ENCODE measurements around the gene ABCA7.
A peak's percentile ranks its signal among the peaks of the same experiment; 100 is the strongest.

ABCA7 gene

DNA sequence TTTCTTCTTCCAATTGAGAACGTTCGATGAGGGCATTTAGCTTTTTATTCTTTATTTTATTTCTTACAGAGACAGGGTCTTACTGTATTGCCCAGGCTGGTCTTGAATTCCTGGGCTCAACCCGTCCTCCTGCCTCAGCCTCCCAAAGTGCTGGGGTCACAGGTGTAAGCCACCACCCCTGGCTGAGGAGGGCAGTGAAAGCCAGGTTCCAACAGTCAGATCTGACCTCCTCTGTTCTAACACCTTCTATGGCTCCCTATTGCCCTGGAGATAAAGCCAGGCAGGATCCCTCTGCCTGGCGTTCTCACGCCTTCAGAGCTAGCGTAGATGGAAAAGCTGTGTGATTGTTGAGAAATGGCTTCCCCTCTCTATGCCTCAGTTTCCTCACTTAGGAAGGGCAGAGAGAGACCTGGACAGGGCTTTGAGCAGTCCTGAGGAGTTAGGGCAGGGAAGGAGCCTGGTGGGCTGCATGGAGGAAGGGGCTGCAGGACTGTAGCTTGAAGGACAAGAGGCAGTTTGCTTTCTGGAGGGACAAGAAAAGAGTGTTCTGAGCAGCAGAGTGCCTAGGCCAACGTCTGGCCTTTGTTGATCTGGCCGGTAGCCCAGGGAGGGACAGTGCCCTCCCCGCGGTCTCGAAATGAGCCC lies 32.6 kb downstream of the ABCA7 start:
- no peak for DNase-seq (ENCODE audit: low spot score)

- no peak for DNase-seq (ENCODE audit: low spot score)
Observed at GRCh38 chr19:1073063-1073955, 33.4 kb downstream of the ABCA7 start.

- DNase-seq (ENCODE audit: low spot score) = no peak
Observed at GRCh38 chr19:1073956-1074517, 34.1 kb downstream of the ABCA7 start.

DNA sequence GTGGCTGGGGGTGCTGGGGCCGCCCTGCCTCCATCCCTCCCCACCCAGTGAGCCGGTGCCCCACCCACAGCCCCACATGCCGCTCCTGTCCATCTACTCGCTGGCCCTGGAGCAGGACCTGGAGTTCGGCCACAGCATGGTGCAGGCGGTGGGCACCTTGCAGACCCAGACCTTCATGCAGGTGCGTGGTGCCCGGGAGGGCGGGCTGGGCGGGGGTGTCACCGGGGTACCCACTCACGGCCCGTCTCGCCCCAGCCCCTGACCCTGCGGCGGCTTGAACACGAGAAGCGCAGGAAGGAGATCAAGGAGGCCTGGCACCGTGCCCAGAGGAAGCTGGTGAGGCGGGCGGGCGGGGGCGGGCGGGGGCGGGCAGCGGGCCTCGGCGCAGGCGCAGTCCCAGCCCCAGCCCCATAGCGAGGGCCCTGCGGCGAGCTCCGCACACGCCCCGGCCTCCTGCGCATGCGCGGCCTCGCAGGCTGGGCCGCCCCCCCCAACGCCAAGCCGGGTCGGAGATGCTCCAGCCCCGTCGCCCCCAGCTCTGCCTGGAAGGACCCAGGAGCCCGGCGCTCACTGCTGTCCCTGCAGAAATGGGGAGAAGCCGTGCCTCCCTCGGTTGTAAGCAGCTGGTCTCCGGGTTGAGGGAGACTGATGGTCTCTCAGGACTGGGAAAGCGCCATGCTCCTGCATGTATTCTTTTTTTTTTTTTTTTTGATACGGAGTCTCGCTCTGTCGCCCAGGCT lies 34.8 kb downstream of the ABCA7 start:
- DNase-seq (ENCODE audit: low spot score) = peak; percentile 36

DNA sequence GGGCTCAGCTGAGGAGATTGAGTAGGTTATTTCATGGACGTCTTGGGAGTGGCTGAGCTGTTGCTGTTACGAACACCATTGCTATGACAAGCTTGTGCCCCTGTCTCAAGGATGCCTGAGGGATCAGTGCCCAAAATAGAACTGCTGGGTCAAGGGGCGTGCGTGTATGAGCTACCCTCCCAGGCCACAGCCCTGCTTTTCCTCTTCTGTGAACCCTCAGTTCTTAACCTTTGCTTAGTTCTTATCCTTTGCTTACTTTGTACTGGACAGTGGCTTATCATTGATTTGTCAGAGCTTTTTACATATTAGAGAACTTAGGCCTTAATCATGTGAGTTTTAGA lies 36.1 kb downstream of the ABCA7 start:
- no peak for DNase-seq (ENCODE audit: low spot score)

GRCh38 chr19:1076951-1077350 lies 37.0 kb downstream of the ABCA7 start:
- DNase-seq (ENCODE audit: low spot score) = peak; percentile 67

DNA sequence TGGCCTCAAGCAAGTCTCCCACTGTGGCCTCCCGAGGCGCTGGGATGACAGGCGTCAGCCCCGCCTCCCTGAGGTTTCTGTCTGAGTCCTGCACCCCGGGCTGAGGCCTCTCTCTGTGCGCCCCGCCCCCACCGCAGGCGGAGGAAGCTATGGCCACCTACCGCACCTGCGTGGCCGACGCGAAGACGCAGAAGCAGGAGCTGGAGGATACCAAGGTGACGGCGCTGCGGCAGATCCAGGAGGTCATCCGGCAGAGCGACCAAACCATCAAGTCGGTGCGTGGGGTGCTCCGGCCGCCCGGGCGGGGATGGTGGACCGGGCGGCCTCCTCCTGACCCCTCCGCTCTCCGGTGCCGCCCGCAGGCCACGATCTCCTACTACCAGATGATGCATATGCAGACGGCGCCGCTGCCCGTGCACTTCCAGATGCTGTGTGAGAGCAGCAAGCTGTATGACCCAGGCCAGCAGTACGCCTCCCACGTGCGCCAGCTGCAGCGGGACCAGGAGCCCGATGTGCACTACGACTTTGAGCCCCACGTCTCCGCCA lies 39.7 kb downstream of the ABCA7 start:
- no peak for DNase-seq (ENCODE audit: low spot score)

- DNase-seq (ENCODE audit: low spot score) = no peak
Observed at GRCh38 chr19:1080360-1081161, 40.7 kb downstream of the ABCA7 start.

DNA sequence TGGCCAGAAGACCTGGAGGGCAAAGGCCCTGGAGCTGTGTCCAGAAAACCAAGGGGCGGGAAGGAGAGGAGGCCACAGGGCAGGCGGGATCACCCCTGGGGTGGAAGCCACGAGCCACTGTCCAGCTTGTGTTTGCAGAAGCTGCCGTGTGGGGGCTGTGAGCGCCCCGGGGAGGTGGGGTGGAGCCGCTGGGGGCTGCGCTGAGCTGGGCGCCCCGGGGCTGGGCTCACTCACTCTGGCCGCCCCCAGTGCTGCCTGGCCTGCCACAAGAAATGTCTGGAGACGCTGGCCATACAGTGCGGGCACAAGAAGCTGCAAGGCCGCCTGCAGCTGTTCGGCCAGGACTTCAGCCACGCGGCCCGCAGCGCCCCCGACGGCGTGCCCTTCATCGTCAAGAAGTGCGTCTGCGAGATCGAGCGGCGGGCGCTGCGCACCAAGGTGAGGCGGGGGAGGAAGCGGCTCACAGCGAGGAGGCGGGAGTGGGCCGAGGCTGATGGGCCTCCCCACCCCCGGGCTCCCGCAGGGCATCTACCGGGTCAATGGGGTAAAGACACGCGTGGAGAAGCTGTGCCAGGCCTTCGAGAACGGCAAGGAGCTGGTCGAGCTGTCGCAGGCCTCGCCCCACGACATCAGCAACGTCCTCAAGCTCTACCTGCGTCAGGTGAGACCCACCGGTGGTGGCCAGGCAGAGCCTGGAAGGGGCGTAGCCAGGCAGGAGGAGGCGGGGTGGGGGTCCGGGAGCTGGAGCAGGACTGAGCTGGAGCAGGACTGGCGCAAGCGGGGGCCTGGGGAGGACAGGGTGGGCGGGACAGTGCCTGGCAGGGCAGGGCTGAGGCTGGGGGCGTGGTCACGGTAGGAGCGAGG lies 41.6 kb downstream of the ABCA7 start:
- no peak for DNase-seq (ENCODE audit: low spot score)

- DNase-seq (ENCODE audit: low spot score) = no peak
Observed at GRCh38 chr19:1082165-1082927, 42.4 kb downstream of the ABCA7 start.

- DNase-seq (ENCODE audit: low spot score) = no peak
Observed at GRCh38 chr19:1082928-1083816, 43.3 kb downstream of the ABCA7 start.

- DNase-seq (ENCODE audit: low spot score) = no peak
Observed at GRCh38 chr19:1084024-1084868, 44.3 kb downstream of the ABCA7 start.

- no peak for DNase-seq (ENCODE audit: low spot score)
Observed at GRCh38 chr19:1085053-1085658, 45.2 kb downstream of the ABCA7 start.

GRCh38 chr19:1085676-1086442 lies 46.0 kb downstream of the ABCA7 start:
- DNase-seq (ENCODE audit: low spot score) = no peak

DNA sequence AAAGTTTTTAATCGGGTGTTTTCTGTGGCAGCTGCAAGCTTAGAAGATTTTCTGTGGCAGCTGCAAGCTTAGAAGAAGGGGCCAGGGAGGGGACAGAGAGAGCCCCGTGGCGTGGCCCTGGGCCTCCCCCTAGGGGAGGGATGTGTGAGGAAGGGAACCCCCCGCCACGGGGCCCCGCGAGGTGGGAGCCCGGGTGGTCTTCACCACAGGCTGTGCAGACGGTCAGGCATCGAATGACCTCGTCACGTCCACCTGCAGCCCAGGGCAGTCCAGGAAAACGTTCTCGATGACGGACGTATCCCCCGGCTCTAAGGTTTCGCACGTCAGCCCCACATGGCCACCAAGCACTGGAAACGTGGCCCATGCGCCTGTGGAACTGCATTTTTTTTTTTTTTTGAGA lies 46.7 kb downstream of the ABCA7 start:
- no peak for DNase-seq (ENCODE audit: low spot score)

DNA sequence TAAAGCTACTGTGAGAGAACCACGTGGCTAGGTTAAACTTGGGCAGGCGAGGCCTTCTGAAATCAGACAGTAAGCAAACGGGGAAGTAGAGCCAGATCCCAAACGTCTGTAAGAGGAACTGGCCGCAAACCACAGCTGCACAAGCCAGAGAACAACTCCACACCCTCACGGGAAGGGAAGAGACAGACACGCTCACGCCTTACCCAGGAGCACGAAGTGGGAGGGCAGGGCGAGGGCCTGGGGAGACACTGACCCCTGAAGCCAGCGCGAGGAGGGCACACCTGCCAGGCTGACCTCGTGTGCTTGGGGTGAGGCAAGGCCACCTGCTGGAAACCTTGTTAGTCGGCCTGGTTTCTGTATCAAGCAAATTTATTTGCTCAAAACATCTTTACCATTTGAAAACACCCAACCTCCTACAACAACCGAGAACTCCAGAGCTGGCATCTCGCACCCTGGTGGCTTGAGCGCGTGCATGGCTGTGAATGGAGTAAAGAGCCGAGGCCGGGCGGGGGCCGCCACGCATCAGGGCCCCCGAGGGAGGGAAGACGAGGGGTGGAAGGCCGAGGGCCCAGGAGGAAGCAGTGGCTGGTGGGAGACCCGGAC lies 48.0 kb downstream of the ABCA7 start:
- peak; percentile 37 for DNase-seq (ENCODE audit: low spot score)

Data from putamen (tissue), 1 donor.